Activated CD4-positive, alpha-beta T cell treated with anti-CD3 and anti-CD28 coated beads for 36 hours (primary cell): ENCODE measurements around the gene SERPINB4. TPM values are rescaled to one million over a fixed set of nuclear protein-coding genes. Genes with fewer than 3 reads are reported as not detected.

Experiments
- ATAC-seq: fragments of 200-7000 bp; cut with Tn5 transposase; one replicate; pipeline ENCODE4 v1.10.0; 2021; ENCODE audit warnings: mild to moderate bottlenecking, moderate library complexity
- CTCF ChIA-PET: fragments of 350-600 bp; sonication (Branson Sonifier 250); formaldehyde crosslinking; loops from one replicate; lab custom pipeline; 2021; ENCODE audit warnings: antibody characterized with exemption; lab: Charles Lee
- POLR2A ChIA-PET: fragments of 350-600 bp; sonication (Branson Sonifier 250); formaldehyde crosslinking; loops from one replicate; lab custom pipeline; 2021; ENCODE audit warnings: antibody characterized with exemption, inconsistent platforms; lab: Charles Lee
- DNase-seq: peaks from one replicate; pipeline ENCODE4 v3.0.0-alpha.2; 2020
- H3K27ac Mint-ChIP-seq: one replicate; pipeline ENCODE4 v1.8.0; 2021; ENCODE audit warnings: mixed read lengths
- H3K27me3 Mint-ChIP-seq: one replicate; pipeline ENCODE4 v1.8.0; 2021; ENCODE audit warnings: mixed read lengths
- H3K36me3 Mint-ChIP-seq: one replicate; pipeline ENCODE4 v1.8.0; 2021; ENCODE audit warnings: low read depth, mixed read lengths
- H3K4me1 Mint-ChIP-seq: one replicate; pipeline ENCODE4 v1.8.0; 2021; ENCODE audit warnings: mixed read lengths
- H3K4me3 Mint-ChIP-seq: one replicate; pipeline ENCODE4 v1.8.0; 2021; ENCODE audit warnings: mild to moderate bottlenecking, moderate library complexity, mixed read lengths
- H3K9me3 Mint-ChIP-seq: one replicate; pipeline ENCODE4 v1.8.0; 2021; ENCODE audit warnings: low read depth, mixed read lengths
- intact Hi-C, 2 experiments: fragments of 100-400 bp; cut with DNase I in 1 of 2; cut with micrococcal nuclease in 1 of 2; formaldehyde crosslinking; loops; one replicate each; pipeline versions ENCODE4 v1.14.2 to v1.15.1; 2022 to 2024; cut with DNase I, micrococcal nuclease
- total RNA-seq, 2 experiments: library from RNA; stranded (reverse); gene quantifications; one replicate each; pipeline ENCODE4 v1.2.3, GENCODE V29; 2021

SERPINB4 gene
- total RNA-seq, 2 experiments from 2014 or later, result not detected

DNA sequence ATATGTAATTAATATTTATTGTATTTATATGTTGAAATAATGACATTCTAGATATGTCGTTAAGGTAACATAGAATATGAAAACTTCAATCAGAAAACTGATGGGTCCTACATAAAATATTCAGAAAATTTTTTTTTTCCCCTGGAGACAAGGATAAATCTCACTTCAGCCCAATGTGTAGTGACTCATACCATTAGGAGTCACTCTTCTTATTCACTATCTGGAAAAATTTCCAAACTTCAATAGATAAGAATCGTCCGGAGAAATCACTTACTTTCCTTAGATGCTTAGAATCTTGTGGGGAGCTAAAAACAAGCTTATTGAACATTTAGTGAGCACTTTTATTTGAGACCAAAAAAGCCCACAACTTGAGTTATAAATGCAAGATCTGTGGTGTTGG, 52.3 kb downstream of the SERPINB4 start:
- intact Hi-C loops, result loop anchor here in 1 of 2 experiments (1.0 kb wide), 1 partner anchor 31 kb away; no protein-coding TSS in a partner anchor
- POLR2A ChIA-PET, result interaction anchor here (0.6 kb wide), 1 partner anchor 125 kb away, joined by 3 read pairs; no protein-coding TSS in a partner anchor
- Mint-ChIP-seq H3K27ac (no peak overlapping the region), H3K9me3 (no peaks in the 10 kb centered on the region), H3K36me3 (no peaks in the 10 kb centered on the region), H3K4me1 (no peaks in the 10 kb centered on the region), H3K27me3 (peaks cover 2% of the 10 kb centered on the region), H3K4me3 (no peak overlapping the region)
- ATAC-seq, result no peak
- CTCF ChIA-PET, result no interaction called here
- no peak for DNase-seq

DNA sequence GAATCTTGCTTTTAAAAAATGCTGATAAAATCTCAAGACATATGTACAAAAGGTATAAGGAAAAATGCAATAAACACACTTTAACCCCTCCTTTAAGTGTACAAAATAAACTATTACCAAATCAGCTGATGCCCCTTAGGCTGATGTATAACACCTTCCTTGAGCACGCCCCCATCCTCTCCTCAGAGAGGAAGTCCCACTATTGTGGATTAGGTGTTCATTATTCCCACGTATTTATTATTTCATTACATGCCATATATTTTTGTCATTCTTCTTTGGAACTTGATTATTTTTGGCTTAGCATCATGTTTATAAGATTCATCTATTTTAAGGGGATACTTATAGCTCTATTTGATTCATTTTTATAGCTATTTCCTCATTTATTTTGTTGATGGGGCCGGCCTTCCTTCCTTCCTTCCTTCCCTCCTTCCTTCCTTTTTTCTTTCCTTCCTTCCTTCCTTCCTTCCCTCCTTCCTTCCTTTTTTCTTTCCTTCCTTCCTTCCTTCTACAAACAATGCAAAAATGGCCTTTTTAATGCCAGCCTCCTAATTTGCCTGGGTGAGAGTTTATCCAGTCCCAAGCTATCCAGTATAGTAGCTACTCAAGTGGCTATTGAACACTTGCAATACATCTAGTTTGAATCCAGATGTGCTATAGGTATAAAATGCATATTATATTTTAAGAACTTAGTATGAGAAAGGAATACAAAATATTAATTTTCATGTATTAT, 52.9 kb downstream of the SERPINB4 start:
- no peak for ATAC-seq
- POLR2A ChIA-PET, result interaction anchor here (0.6 kb wide), 1 partner anchor 124 kb away, joined by 3 read pairs; no protein-coding TSS in a partner anchor
- Mint-ChIP-seq H3K4me1 (no peaks in the 10 kb centered on the region), H3K27ac (no peak overlapping the region), H3K27me3 (peaks cover 2% of the 10 kb centered on the region), H3K36me3 (no peaks in the 10 kb centered on the region), H3K4me3 (no peak overlapping the region), H3K9me3 (no peaks in the 10 kb centered on the region)
- CTCF ChIA-PET, result no interaction called here
- no peak for DNase-seq
- intact Hi-C loops, result loop anchor here in 1 of 2 experiments (1.0 kb wide), 1 partner anchor 31 kb away; no protein-coding TSS in a partner anchor

DNA sequence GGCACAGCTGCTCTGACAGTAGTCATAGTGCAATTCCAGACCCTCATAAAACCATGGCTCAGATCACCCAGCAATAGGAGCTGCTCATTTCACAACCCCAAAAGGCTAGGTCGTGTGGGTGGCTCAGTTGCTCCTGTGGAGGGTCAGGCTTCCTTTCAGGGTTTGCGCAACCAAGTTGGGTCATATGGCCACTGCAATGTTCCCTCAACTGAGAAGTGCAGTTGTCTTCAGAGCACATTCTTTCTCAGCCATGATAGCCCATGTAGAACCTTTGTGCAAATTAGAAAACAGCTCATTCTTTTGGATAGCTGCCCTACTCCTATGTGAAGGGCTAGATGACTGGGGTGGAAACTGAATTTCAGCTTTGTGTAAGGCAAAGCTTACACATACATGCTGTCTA, 53.7 kb downstream of the SERPINB4 start:
- ChIA-PET CTCF (interaction anchor here (1.5 kb wide), 1 partner anchor 11 kb away, joined by 4 read pairs; no protein-coding TSS in a partner anchor), POLR2A (no interaction called here)
- Mint-ChIP-seq H3K36me3 (no peaks in the 10 kb centered on the region), H3K27me3 (peaks cover 3% of the 10 kb centered on the region), H3K27ac (no peak overlapping the region), H3K9me3 (no peaks in the 10 kb centered on the region), H3K4me1 (no peaks in the 10 kb centered on the region), H3K4me3 (no peak overlapping the region)
- intact Hi-C loops, result no loop called here
- DNase-seq (no peak), ATAC-seq (no peak)

GRCh38 chr18:63588909-63589308, 55.1 kb downstream of the SERPINB4 start:
- Mint-ChIP-seq H3K9me3 (no peaks in the 10 kb centered on the region), H3K27ac (no peak overlapping the region), H3K36me3 (no peaks in the 10 kb centered on the region), H3K27me3 (peaks cover 6% of the 10 kb centered on the region), H3K4me3 (no peak overlapping the region), H3K4me1 (no peaks in the 10 kb centered on the region)
- intact Hi-C loops, result no loop called here
- DNase-seq (no peak), ATAC-seq (no peak)
- ChIA-PET POLR2A (no interaction called here), CTCF (interaction anchor here (0.7 to 1.5 kb wide), 2 partner anchors 9 to 1460 kb away, joined by 3 to 4 read pairs; no protein-coding TSS in a partner anchor)

Other genes with a start within 250 kb of the SERPINB4 start
- 10 to 100 TPM; 40.7 to 48.4 TPM for gene VPS4B, start 221.8 kb downstream of the SERPINB4 start, total RNA-seq
- gene SERPINB5, start 167.3 kb downstream of the SERPINB4 start, total RNA-seq, result not detected
- gene SERPINB12, start 101.9 kb downstream of the SERPINB4 start, total RNA-seq, result not detected
- not detected for gene SERPINB13, start 56.9 kb downstream of the SERPINB4 start, total RNA-seq
- not detected for gene SERPINB3, start 17.6 kb upstream of the SERPINB4 start, total RNA-seq
- not detected for gene SERPINB11, start 58.7 kb upstream of the SERPINB4 start, total RNA-seq
- gene SERPINB7, start 131.2 kb upstream of the SERPINB4 start, total RNA-seq, result not detected
- gene SERPINB2, start 243.4 kb upstream of the SERPINB4 start, total RNA-seq, result not detected